Stimulated activated CD8-positive, alpha-beta memory T cell treated with anti-CD3 and anti-CD28 coated beads, Interleukin-12 subunit alpha, Interleukin-12 subunit beta, amount 100 ng/mL, for 1 hour (primary cell): ENCODE data around the gene CCDC61.

Experiments used
- DNase-seq: peaks from one replicate; pipeline ENCODE4 v3.0.0-alpha.2; 2020; ENCODE audit warnings: low read depth

The CCDC61 gene

DNA sequence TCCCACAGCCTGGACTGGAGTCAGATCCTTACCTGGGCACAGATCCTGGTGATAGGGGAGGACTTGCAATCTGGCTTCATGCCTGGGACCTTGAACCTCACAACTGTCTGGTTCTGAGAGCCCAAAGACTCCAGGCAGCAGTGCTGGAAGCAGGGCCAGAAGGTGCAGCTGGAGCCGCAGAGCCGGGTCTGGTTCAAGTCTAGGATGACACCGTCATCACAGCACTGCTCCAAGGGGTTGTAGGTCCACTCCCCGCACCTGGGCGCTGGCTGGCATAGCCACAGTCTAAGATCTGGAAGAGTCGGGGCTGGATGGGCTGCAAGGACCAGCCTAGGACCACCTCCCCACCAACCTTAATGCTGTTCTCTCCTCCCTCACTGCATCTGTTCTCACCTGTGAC is 44.9 kb downstream of the CCDC61 start:
- no peak for DNase-seq

DNA sequence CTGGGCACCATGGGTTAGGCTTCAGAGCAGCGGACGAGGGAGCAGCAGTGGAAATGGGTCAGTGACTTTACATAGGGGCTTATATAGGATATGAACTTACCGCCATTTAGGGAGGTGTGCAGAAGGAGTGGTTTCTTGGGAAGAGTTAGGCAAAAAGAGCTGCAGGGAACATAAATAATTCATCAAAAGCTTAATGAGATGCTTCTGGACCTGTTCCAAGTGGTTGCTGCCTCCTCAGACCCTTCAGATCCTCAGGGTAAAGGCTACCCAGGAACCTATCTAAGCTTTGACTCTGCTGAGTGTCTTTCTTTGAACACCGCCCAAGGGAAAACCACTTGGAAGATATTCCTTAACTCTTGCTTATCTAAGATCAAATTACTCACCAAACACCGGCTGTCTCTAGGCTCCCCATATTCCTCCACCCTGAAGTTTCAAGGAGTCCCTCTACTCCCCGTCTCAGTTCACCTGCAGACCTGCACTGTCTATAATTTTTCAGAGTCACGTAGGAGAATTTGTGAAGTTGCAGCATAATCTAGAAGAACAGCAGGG is 45.8 kb downstream of the CCDC61 start, which contains the start of gene IGFL4:
Gene IGFL4, minus strand, starts transcription at position 51 of the 549 bp plus-strand sequence. Its CDS starts 40 bp downstream, at position 11.
- DNase-seq, result no peak

DNA sequence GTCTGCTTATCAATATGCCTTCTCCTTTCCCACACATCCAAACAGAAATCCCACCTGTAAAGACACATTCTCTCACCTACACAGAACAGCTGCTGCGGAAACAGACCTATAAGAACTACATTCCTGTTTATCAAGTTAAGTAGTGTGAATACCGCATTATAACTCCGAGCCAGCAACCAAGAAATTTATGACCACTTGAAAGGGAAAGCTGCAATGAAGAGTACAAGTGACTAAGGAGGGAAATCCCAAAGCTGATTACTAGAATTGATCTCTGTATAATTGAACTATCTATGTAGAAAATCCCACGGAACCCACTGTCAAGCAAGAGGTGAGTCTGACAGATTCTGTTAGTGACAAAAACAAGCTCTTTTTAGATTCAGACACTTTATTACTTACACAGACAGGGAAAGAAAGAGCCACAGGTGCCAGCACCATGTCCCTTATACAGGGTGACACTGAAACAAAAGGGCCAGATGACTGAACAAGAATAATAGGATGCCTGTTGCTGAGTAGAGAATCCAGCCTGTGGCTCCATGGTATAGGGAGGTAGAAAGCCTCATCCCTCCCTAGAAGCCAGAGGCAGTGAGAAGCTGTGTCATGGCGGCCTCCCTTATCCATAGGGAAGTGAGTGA is 47.1 kb downstream of the CCDC61 start:
- no peak for DNase-seq

DNA sequence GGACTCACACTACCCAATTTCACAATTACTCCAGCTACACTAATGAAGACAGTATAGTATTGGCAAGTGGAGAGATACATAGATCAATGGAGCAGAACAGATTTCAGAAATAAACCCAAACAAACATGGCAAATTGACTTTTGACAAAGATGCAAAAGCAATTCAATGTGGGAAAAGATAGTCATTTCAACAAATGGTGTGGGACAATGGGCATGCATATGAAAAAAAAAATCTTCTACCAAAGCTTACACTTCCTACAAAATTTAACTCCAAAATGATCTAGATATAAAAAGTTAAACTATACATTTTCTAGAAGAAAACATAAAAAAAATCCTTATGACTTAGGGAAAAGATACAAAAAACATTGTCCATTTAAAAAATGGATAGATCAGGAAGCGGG is 48.3 kb downstream of the CCDC61 start:
- DNase-seq, result no peak

DNA sequence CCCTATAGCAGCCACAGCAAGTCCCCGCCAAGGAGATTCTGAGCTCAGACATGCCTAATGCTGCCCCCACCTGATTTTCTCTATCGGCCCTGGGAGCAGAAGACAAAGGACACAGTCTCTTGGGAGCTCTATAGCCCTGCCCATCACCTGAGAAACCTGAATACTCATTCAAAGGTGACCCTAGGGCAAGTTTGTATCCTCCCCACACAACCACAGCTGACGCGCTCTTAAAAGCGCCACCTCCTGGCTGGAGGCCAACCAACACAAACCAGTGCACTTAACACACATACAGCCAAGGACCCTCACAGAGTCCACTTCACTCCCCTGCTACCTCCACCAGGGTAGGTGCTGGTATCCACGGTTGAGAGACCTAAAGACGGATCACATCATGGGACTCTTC is 54.3 kb downstream of the CCDC61 start:
- no peak for DNase-seq

DNA sequence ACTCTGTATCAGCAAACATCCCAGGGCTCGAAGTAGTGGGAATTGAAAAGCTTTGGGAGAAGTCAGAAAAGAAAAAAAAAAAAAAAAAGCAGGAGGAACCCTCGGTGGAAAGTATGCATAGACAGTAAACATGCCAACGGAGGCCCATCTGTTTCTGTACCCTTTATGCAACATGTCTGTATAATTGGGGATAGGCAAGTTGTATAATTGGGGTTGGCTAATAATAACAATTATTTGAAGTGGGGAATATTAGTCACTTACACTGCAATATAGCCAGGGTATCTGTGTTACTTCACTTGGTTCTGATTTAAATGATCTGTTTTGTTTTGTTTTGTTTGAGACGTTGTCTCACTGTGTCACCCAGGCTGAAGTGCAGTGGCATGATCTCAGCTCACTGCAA is 57.6 kb downstream of the CCDC61 start:
- DNase-seq, result no peak

DNA sequence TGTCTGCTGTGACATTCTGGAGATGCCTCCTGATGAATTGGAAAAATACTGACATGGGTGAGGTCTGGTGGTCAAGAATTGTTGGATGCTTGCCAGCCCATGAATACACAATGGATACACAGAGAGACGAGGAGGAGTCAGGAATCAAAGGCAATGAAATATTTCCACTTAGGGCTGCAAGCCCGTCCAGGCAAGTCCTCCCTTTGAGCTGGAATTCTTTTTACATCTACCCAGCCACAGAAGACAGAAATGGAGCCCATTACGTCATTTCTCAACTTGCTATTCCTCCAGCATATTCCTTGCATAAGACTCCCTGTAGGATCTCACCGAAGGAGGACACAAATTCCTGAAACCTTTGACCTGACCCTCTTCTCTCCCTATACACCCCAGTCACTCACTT is 61.3 kb downstream of the CCDC61 start:
- no peak for DNase-seq

DNA sequence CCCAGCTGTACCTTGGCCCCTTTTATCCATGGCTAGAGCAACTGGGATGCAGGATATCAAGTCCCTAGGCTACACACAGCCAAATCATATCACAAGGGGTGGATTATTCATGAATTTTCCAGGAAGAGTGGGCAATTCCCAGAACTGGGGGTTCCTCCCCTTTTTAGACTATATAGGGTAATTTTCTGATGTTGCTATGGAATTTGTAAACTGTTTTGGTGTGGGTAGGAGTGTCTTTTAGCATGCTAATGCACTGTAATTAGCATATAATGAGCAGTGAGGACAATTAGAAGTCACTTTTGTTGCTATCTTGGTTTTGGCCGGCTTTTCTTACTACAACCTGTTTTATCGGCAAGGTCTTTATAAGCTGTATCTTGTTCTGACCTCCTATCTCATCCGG is 63.5 kb downstream of the CCDC61 start:
- DNase-seq, result no peak

DNA sequence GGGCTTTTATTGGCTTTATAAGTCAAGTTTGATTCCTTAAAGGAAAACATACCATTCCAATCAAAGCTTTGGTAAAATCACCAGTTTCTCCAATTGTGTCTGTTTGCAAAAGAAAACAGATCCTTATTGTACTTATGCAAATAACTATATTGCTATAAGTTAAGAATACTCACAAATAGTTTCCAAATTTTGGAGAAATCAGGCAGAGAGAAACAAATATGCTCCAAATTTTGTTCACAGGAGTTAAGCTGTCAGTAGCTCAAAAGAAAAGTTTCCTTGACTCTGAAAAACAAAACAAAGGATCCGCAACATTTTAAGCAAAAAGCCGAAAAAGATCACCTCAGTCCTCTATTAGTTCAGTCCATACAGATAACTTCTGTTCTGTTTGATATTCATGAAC is 64.7 kb downstream of the CCDC61 start:
- DNase-seq, result no peak

DNA sequence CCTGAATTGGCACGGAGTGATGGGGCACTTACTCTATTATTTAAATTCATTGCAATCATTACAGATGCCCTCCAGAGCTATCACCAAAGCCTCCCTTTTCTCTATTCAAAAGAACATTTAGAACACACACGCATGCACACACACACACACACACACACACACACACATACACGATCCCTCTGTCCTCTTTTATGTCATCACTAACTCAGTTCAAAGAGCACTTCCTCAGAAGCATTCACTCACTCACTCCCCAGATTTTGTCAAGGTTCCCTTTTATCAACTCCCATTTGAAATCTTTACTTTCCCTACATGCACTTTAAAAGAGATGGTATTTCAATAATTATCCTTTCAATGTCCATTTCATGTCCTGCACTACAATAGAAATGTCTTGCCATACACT is 67.9 kb downstream of the CCDC61 start:
- DNase-seq, result no peak

DNA sequence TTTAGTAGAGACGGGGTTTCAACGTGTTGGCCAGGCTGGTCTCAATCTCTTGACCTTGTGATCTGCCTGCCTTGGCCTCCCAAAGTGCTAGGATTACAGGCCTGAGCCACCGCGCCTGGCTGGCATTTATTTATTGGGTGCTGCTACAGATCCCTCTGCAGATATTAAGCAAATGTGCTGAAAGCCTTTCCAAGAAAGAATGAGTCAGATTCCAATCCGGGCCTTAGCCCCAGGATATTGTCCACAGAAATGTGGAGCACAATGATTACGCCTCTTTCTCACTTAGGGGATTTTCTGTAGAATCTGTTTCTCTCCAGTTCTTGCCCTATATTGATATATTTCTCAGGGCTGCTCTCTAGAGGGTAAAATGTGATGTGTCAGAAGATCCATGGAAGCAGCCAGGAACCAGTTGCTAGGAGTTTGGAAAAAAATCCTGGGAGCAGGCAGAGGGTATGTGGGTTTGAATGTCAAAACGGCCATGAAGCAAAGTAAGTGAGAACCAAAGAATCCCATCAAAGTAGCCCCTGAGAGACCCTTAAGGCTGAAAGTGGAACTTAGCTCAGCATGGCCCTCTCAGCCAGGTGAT is 70.3 kb downstream of the CCDC61 start:
- DNase-seq, result no peak

DNA sequence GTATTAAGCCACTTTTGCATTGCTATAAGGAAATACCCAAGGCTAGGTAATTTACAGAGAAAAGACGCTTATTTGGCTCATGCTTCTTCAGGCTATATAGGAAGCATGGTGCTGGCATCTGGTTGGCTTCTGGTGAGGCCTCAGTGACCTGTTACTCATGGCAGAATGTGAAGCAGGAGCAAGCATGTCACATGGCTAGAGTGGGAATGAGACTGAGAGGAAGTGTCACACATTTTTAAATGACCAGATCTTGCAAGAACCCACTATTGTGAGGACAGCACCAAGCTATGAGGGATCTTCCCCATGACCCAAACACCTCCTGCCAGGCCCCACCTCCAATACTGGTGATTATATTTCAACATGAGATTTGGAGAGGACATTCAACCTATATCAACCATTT is 71.2 kb downstream of the CCDC61 start:
- DNase-seq, result no peak

DNA sequence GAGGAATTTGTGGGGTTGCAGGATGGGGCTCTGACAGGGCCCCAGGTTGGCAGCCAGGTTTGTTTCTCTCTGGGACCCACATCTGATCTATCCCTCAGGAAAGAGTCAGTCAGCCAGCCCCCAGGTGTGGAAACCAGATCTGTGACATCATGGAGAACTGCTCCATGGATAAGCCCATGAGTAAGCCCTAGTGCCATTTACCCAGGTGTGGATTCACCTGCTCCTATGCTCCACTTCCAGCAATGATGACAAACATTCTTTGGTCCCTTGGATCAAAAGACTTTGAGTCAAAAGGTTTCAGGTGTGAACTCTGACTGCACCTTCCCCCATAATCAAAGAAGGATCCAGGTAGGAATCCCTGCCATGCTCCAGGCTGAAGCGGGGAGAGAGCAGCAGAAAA is 72.4 kb downstream of the CCDC61 start:
- no peak for DNase-seq
